ENCODE data around the gene ANKRD40CL. TPM values are rescaled to one million over a fixed set of nuclear protein-coding genes. Genes with fewer than 3 reads are reported as not detected.
A peak's percentile ranks its signal among the peaks of the same experiment; 100 is the strongest.

ANKRD40CL gene
- total RNA-seq, 2 donors from 2014 or later = not detected

GRCh38 chr17:50765454-50766221 lies 1.7 kb downstream of the ANKRD40CL start:
- H3K27me3 Mint-ChIP-seq = peaks cover 5% of the 10 kb centered on the region
- no peak for ATAC-seq
- no peak for DNase-seq
- H3K4me3 Mint-ChIP-seq = no peak overlapping the region
- H3K36me3 Mint-ChIP-seq (ENCODE audit: low read depth) = no peaks in the 10 kb centered on the region
- H3K4me1 Mint-ChIP-seq = peaks cover 9% of the 10 kb centered on the region
- H3K9me3 ChIP-seq (ENCODE audit: control insufficient read depth, low read length, poor library complexity, severe bottlenecking) = no peaks in the 10 kb centered on the region
- H3K27ac Mint-ChIP-seq = no peak overlapping the region

- H3K9me3 ChIP-seq (ENCODE audit: control insufficient read depth, low read length, poor library complexity, severe bottlenecking) = no peaks in the 10 kb centered on the region
- H3K27ac Mint-ChIP-seq = no peak overlapping the region
- no peak overlapping the region for H3K4me3 Mint-ChIP-seq
- H3K4me1 Mint-ChIP-seq = peaks cover 9% of the 10 kb centered on the region
- peaks cover 5% of the 10 kb centered on the region for H3K27me3 Mint-ChIP-seq
- ATAC-seq (no peak), DNase-seq (no peak)
- H3K36me3 Mint-ChIP-seq (ENCODE audit: low read depth) = no peaks in the 10 kb centered on the region
These were observed 2.6 kb downstream of the ANKRD40CL start for GRCh38 chr17:50764734-50765149.

DNA sequence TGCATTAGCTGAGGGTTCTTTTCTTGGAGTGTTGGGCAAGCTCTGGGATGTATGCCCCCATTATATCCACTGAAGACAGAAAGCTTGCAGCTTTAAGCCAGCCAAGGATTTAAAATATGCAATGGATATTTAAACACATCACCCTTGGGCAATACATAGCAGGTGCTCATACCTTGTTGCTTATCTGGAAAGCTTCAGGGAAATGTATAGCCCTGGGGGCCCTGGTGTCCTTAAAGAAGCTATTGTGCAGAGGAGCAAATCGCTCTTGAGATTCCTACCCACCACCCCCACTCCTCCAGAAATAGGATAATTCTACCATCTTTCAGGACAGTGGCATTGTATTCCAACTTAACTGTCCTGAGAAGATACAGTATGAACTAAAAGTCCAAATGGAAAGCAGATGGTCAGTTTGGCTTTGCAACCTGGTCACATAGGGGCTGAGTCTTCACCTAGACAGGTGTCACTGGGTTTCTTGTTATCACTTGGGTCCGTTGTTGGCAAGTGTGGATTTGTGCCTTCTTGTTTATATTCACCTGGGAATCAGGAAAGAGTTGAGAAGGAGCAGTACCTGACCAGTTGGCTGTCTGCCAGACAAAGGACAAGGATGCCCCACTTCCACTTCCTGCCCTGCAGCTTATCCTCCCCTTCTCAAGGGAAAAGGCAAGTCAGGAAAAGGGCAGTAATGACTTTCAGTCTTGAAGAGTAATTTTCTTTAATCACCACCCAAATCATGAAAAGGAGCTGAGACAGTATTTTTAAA lies 3.4 kb downstream of the ANKRD40CL start:
- H3K9me3 ChIP-seq (ENCODE audit: control insufficient read depth, low read length, poor library complexity, severe bottlenecking) = no peaks in the 10 kb centered on the region
- ATAC-seq = no peak
- Mint-ChIP-seq H3K27me3 (peaks cover 5% of the 10 kb centered on the region), H3K4me1 (peaks cover 9% of the 10 kb centered on the region), H3K36me3 (ENCODE audit: low read depth) (no peaks in the 10 kb centered on the region), H3K4me3 (no peak overlapping the region), H3K27ac (no peak overlapping the region)
- no peak for DNase-seq

DNA sequence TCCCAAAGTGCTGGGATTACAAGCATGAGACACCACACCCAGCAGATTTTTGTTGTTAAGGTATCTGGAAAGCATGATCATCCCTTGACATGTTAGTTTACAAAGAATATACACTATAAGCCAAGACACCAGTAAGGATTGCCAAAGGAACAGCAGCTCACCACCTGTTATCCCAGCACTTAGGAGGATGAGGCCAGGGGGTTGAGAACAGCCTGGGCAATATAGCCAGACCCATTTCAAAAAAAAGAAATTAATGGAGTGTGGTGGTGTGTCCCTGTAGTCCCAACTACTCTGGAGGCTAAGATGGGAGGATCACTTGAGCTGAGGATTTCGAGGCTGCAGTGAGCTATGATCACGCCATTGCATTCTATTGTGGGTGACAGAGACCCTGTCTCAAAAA lies 5.1 kb downstream of the ANKRD40CL start:
- ATAC-seq = no peak
- no peak for DNase-seq
- H3K4me3 Mint-ChIP-seq = no peak overlapping the region
- peaks cover 5% of the 10 kb centered on the region for H3K27me3 Mint-ChIP-seq
- H3K27ac Mint-ChIP-seq = no peak overlapping the region
- peaks cover 7% of the 10 kb centered on the region for H3K4me1 Mint-ChIP-seq
- no peaks in the 10 kb centered on the region for H3K36me3 Mint-ChIP-seq (ENCODE audit: low read depth)
- no peaks in the 10 kb centered on the region for H3K9me3 ChIP-seq (ENCODE audit: control insufficient read depth, low read length, poor library complexity, severe bottlenecking)

GRCh38 chr17:50758989-50759544 lies 8.3 kb downstream of the ANKRD40CL start:
- H3K4me1 Mint-ChIP-seq = peaks cover 8% of the 10 kb centered on the region
- H3K27me3 Mint-ChIP-seq = no peaks in the 10 kb centered on the region
- peak overlapping the region; percentile 1 for H3K27ac Mint-ChIP-seq
- ATAC-seq (no peak), DNase-seq (no peak)
- no peaks in the 10 kb centered on the region for H3K9me3 ChIP-seq (ENCODE audit: control insufficient read depth, low read length, poor library complexity, severe bottlenecking)
- H3K4me3 Mint-ChIP-seq = no peak overlapping the region
- peaks cover 3% of the 10 kb centered on the region for H3K36me3 Mint-ChIP-seq (ENCODE audit: low read depth)

DNA sequence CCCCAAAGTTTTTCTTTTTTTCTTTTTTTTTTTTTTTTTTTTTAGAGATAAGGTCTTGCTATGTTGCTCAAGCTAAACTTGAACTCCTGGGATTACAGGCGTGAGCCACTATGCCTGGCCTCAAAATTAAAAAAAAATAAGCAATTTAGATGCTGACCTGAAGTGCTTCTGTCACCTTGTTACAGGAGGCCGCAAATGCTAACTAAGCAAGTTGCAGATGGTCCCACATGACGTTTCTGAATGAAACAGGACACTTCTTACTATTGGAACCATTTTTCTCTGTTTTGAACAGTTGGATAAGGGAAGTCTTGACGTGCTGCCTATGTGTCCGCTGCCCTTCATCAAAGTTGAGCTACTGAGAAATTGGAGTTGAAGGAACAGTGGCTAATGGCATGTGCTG lies 8.8 kb downstream of the ANKRD40CL start:
- H3K27ac Mint-ChIP-seq = peak overlapping the region; percentile 1
- H3K4me1 Mint-ChIP-seq = peaks cover 7% of the 10 kb centered on the region
- no peak overlapping the region for H3K4me3 Mint-ChIP-seq
- ATAC-seq = peak; percentile 14
- no peak for DNase-seq
- no peaks in the 10 kb centered on the region for H3K9me3 ChIP-seq (ENCODE audit: control insufficient read depth, low read length, poor library complexity, severe bottlenecking)
- no peaks in the 10 kb centered on the region for H3K27me3 Mint-ChIP-seq
- peaks cover 3% of the 10 kb centered on the region for H3K36me3 Mint-ChIP-seq (ENCODE audit: low read depth)

DNA sequence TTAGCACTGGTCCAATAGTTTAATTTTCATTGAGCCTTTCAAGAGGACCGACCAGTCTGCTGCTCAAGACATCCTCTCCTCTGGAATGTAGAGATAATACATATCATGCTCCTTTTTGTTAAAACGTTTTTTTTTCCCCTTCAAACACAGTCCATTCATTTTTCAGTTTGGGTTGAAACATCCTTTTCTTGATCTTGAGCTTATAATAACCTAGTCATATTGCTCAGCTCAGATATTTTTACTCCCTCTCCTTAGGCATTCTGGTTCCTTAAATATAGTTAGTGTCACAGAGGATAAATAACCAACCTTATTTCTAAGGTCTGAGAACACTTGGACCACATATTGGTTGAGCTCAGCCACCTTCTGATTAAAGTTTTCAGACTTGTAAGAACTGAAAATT lies 12.8 kb downstream of the ANKRD40CL start:
- ATAC-seq (no peak), DNase-seq (no peak)
- Mint-ChIP-seq H3K36me3 (ENCODE audit: low read depth) (peaks cover 6% of the 10 kb centered on the region), H3K4me3 (peak overlapping the region; percentile 71), H3K4me1 (peaks cover 9% of the 10 kb centered on the region), H3K27ac (peak overlapping the region; percentile 51), H3K27me3 (no peaks in the 10 kb centered on the region)
- no peaks in the 10 kb centered on the region for H3K9me3 ChIP-seq (ENCODE audit: control insufficient read depth, low read length, poor library complexity, severe bottlenecking)

- Mint-ChIP-seq H3K36me3 (ENCODE audit: low read depth) (peaks cover 9% of the 10 kb centered on the region), H3K27ac (no peak overlapping the region), H3K4me3 (no peak overlapping the region), H3K27me3 (no peaks in the 10 kb centered on the region), H3K4me1 (peaks cover 4% of the 10 kb centered on the region)
- ATAC-seq = no peak
- no peak for DNase-seq
- no peaks in the 10 kb centered on the region for H3K9me3 ChIP-seq (ENCODE audit: control insufficient read depth, low read length, poor library complexity, severe bottlenecking)
These were observed 18.1 kb downstream of the ANKRD40CL start for GRCh38 chr17:50749245-50749644.

GRCh38 chr17:50745631-50746030 lies 21.7 kb downstream of the ANKRD40CL start:
- no peaks in the 10 kb centered on the region for H3K9me3 ChIP-seq (ENCODE audit: control insufficient read depth, low read length, poor library complexity, severe bottlenecking)
- no peaks in the 10 kb centered on the region for H3K27me3 Mint-ChIP-seq
- H3K27ac Mint-ChIP-seq = no peak overlapping the region
- H3K36me3 Mint-ChIP-seq (ENCODE audit: low read depth) = peaks cover 14% of the 10 kb centered on the region
- DNase-seq (no peak), ATAC-seq (no peak)
- no peak overlapping the region for H3K4me3 Mint-ChIP-seq
- H3K4me1 Mint-ChIP-seq = peaks cover 4% of the 10 kb centered on the region

- Mint-ChIP-seq H3K36me3 (ENCODE audit: low read depth) (peaks cover 9% of the 10 kb centered on the region), H3K4me3 (no peak overlapping the region), H3K4me1 (peaks cover 22% of the 10 kb centered on the region), H3K27ac (peak overlapping the region; percentile 72), H3K27me3 (no peaks in the 10 kb centered on the region)
- H3K9me3 ChIP-seq (ENCODE audit: control insufficient read depth, low read length, poor library complexity, severe bottlenecking) = no peaks in the 10 kb centered on the region
- ATAC-seq = no peak
- no peak for DNase-seq
These were observed 28.2 kb downstream of the ANKRD40CL start for GRCh38 chr17:50739098-50739497.

GRCh38 chr17:50737118-50737698 lies 30.1 kb downstream of the ANKRD40CL start:
- no peaks in the 10 kb centered on the region for H3K9me3 ChIP-seq (ENCODE audit: control insufficient read depth, low read length, poor library complexity, severe bottlenecking)
- H3K27ac Mint-ChIP-seq = peak overlapping the region; percentile 80
- no peak overlapping the region for H3K4me3 Mint-ChIP-seq
- ATAC-seq = no peak
- no peaks in the 10 kb centered on the region for H3K27me3 Mint-ChIP-seq
- peaks cover 22% of the 10 kb centered on the region for H3K4me1 Mint-ChIP-seq
- DNase-seq = no peak
- H3K36me3 Mint-ChIP-seq (ENCODE audit: low read depth) = peaks cover 6% of the 10 kb centered on the region

DNA sequence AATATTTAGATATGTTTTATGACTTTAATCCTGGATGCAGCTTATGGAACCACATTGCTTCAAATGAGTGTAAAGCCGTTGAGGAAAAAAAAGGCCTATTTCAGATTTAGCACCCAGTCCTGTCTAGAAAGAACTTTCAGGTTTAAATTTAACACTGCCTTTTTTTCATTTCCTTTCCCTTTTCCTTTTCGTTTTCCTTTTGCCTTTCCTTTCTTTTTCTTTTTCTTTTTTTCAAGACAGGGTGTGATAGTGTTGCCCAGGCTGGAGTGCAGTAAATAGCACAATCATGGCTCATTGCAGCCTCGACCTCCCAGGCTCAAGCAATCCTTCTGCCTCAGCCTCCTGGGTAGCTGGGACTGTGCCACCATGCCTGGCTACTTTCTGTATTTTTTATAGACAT lies 32.0 kb downstream of the ANKRD40CL start:
- DNase-seq (no peak), ATAC-seq (no peak)
- H3K27me3 Mint-ChIP-seq = no peaks in the 10 kb centered on the region
- peak overlapping the region; percentile 66 for H3K4me3 Mint-ChIP-seq
- H3K27ac Mint-ChIP-seq = no peak overlapping the region
- H3K9me3 ChIP-seq (ENCODE audit: control insufficient read depth, low read length, poor library complexity, severe bottlenecking) = no peaks in the 10 kb centered on the region
- H3K36me3 Mint-ChIP-seq (ENCODE audit: low read depth) = peaks cover 4% of the 10 kb centered on the region
- peaks cover 32% of the 10 kb centered on the region for H3K4me1 Mint-ChIP-seq
